Measurements from ENCODE around the gene JAK2. TPM values are rescaled to one million over a fixed set of nuclear protein-coding genes. Genes with fewer than 3 reads are reported as not detected.
"Not testable (repeated sequence)": the region's sequence is repeated elsewhere in the genome, so short reads cannot be mapped to it uniquely, and the experiment has no call there.

Gene JAK2
- polyA plus RNA-seq, 1 donor = 17.2 TPM

GRCh38 chr9:4980086-4980727 is 4.9 kb upstream of the JAK2 start:
- DNase-seq = no peak

DNA sequence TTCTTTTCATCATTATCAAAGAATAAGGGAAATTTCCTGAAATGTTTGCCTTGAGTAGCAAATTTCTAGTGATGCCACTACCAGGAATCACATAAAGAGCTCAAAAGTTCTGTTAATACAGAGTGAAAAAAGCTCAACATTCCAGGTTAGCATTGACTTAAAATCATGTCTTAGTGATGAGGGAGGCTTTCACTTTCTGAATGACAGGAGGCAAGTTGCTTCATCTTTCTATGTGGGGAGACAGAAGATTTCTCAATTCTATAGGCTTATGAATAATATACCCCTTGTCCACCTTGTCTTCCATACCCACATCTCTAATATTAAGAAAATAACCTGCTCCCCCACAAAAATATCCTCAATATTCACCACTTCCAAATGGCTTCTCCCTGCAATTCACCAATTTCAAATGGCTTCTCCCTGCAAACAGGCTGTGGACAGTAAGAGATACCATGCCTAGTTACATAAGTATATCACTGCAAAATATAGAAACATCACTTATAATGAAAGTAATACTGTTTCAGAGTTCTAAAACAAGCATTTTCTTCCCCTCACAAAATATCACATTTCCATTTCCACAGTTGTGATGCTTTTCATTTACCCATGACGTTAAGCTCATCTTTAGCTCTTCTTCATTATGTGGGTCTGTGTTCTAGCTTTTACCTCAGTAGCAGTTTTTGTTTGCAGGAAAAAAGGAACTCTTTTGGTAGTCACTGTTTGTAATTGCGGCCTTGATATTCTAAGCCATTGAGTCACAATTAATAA is 2.2 kb upstream of the JAK2 start:
- DNase-seq = no peak

GRCh38 chr9:4983601-4984165 is 1.4 kb upstream of the JAK2 start:
- DNase-seq = peak; percentile 8

DNA sequence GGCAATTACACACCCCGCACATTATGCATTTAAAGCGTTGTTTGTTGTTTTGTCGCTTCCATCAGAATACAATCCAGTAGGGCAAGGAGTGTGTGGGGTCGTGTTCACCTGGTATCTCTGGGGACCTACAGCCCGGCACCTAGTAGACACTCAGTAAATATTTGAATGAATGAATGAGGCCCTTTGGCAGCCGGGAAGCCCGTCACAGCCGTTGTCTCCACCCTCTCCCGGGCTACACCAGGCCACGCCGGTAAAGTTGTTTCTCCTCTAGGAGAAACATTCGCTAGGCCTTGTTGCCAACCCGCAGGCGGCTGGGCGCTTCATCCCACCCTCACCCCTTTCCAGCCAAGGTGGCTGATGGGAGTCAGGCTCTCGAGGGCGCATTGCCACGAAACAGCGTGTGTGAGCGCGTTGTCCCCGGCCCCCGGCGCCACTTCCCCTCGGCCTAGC is 876 bp upstream of the JAK2 start:
- no peak for DNase-seq

- DNase-seq = peak; percentile 54
Observed at GRCh38 chr9:4985386-4986266, 554 bp downstream of the JAK2 start.

GRCh38 chr9:4986296-4986695 is 1.2 kb downstream of the JAK2 start:
- DNase-seq = no peak

- no peak for DNase-seq
Observed at GRCh38 chr9:4986783-4987182, 1.7 kb downstream of the JAK2 start.

DNA sequence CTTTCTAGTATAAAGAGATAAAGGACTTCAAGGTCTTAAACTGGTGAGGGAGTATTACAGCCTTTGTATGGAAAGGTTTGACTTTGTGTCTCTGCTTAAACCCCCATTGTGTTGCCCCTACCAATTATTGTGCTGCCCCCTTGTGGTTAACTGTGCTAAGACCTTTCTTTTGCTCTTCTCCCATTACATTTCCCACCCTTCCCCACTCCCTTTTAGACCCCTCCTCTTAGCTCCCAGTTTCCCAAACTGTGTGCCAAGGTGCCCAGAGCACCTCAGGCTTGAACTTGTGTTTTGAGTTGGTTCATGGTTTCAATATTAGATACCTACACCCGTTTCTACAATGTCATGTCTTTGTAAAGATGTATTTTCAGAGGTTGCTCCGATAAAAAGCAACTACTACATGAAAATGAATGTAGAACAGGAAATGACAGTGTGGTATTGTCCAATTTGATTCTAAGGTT is 2.9 kb downstream of the JAK2 start:
- peak; percentile 71 for DNase-seq

DNA sequence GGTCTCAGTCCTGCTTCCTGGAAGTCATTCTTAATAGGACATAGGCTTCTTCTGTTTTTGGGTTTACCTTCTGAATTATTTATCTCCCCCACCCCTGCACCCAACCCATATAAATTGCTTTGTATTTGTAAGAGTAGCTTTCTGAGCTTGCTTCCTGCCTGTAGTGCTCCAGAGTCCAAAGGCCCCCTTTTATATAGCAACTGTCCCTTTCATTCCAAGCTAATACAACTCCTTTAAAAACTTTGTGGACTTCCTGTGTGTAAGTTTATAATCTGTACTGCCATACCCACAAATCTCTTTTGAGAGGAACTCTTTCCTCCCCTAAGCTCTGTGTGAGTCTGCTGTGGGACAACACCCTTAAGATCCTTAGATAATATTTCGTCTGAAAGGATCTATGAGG is 7.8 kb downstream of the JAK2 start:
- no peak for DNase-seq

DNA sequence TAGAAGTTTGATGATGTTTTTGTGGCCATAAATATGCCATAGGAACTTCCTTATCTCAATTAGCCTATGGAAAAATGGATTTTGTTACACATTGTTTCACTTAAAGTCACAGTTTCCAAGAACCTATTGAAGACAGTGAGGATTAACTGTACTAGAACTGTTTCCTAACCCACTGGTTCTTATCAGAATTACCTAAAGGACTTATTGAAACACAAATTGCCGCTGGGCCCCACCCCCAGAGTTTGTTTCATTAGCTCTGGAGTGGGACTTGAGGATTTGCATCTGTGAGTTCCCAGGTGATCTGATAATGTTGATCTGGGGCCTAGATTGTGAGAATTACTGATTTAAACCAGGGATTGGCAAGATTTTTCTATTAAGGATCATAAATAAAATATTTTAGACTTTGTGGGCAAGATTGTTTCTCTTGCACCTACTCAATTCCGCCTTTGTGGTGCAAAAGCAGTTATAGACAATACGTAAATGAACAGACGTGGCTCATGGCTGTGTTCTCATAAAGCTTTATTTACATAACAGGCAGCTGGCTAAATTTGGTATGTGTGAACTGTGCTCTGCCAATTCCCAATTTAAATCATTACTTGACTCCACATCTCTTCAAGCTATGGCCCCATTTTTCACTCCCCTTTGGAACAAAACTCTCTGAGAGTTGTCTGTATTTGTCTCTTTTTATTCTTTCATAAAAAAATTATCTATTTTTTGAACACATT is 9.3 kb downstream of the JAK2 start:
- no peak for DNase-seq

GRCh38 chr9:4997196-4997595 is 12.1 kb downstream of the JAK2 start:
- no peak for DNase-seq

DNA sequence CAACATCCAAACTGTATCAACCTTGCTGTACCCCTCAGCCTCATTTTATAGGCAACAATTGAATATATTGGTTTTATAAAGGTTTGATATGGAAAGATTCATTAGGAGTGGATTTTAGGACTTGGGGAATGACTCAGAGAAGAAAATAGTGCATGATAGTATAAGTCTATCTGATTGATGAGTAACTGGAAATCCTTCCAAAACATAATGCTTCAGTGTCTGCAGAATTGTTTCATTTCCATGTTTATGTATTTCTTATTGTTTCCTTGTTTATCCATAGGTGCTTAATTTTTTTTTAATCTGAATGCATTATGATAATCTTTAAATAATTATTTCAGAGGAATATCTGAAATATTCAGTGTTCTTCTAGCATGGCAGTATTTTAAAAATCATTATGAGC is 12.6 kb downstream of the JAK2 start:
- DNase-seq = no peak

GRCh38 chr9:5002811-5003210 is 17.7 kb downstream of the JAK2 start:
- no peak for DNase-seq

DNA sequence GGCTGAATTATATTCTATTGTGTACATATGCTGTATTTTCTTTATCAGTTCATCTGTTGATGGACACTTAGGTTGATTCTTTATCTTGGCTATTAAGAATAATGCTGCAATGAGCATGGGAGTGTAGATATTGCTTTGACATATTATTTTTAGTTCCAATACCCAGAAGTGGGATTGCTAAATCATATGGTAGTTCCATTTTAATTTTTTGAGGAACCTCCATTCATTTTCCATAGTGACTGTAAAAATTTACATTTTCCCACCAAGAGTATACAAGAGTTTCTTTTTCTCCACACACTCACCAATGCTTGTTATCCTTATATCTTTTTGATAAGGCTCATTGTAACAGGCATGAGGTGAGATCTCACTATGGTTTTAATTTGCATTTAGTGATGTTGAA is 19.4 kb downstream of the JAK2 start:
- DNase-seq = no peak

DNA sequence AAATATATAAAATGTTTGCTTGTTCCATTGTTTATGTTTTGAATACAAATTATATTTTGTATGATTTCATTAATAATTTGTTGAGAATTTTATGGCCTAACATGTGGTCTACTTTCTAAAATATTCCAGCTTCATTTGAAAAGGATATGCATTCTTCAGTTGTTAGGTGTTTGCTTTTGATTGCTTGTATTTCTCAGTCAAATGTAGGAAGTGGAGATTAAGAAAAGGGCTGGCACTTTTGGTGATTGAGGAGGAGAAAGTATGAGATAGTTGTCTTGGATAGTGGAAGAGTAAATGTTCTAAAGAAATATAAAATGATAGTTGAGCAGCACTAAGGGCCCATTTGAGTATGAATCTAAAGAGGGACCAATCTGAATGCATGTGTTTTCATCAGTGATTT is 23.1 kb downstream of the JAK2 start:
- DNase-seq = no peak

DNA sequence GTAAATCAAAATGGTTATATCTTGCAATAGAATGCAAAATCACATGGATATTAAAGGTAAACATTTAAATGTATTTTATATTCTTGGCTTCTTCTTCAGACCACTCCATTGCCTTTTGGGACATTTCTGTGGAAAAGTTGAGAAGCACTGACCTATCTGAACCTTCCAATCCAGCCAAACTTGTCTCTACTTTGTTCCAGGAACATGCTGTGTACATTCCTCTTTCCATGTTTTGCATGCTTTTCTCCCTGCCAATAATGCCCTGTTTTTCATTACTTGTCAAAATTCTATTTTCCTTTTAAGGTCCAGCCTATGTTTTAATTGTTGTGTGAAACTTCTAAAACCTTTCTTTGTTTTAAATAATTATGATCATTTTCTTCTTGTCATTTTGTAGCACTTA is 28.3 kb downstream of the JAK2 start:
- no peak for DNase-seq

- no peak for DNase-seq
Observed at GRCh38 chr9:5015934-5016333, 30.9 kb downstream of the JAK2 start.

DNA sequence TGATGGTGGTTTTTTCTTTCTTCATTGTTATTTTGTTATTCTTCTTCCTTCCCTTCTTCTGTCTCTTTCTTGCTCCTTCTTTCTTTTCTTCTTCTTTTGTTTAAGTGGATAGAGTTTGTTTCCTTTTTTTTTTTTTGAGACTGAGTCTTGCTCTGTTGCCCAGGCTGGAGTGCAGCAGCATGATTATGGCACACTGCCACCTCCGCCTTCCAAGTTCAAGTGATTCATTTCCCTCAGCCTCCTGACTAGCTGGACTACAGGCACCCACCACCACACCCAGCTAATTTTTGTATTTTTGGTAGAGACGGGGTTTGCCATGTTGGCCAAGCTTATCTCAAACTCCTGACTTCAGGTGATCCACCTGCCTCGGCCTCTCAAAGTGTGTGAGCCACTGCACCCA is 40.3 kb downstream of the JAK2 start:
- no peak for DNase-seq

DNA sequence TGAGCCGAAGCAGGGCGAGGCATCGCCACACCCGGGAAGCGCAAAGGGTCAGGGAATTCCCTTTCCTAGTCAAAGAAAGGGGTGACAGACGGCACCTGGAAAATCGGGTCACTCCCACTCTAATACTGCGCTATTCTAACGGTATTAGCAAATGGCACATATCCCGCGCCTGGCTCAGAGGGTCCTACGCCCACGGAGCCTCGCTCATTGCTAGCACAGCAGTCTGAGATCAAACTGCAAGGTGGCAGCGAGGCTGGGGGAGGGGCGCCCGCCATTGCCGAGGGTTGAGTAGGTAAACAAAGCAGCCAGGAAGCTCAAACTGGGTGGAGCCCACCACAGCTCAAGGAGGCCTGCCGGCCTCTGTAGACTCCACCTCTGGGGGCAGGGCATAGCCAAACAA is 46.9 kb downstream of the JAK2 start:
- DNase-seq = not testable (repeated sequence)

DNA sequence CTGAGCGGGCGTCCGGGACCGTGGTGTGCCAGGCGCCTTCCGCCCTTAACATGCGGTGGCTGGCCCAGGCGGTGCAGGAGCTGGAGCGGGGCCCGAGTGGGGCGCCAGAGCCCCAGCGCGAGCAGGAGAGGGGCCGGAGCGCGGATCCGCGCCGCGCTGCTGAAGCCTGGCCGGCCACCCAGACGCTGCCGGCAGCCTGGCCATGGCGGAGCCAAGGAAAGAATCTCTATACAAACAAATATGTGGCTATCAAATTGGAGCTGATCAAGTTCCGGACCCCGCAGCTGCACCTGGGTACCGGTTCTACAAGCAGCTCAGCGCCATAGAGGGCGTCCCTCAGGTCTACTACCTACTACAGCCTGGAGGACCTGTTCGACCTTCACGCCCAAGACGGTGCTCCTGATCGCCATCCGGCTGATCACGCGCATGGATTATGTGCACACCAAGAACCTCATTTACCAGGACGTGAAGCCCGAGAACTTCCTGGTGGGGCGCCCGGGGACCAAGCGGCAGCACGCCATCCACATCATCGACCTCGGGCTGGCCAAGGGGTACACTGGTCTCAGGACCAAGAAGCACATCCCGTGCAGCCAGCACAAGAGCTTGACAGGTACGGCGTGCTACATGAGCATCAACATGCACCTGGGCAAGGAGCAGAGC is 55.8 kb downstream of the JAK2 start:
- DNase-seq = no peak

Measured in left kidney (tissue), 2 donors.